Epithelial cell of esophagus (primary cell): ENCODE data around the gene ADK.

Source experiments
- DNase-seq: peaks from one replicate; pipeline ENCODE4 v3.0.0; 2010; ENCODE audit warnings: low read depth
- H3K4me3 ChIP-seq: 2 replicates; pipeline ENCODE4 v1.5.1; 2011; ENCODE audit warnings: mild to moderate bottlenecking, low read length, control low read depth
- TF ChIP-seq, protein P1 (sequence below): IDR thresholded peaks from 2 replicates; pipeline ENCODE4 v1.5.1; 2011; ENCODE audit warnings: low read depth, mild to moderate bottlenecking, low read length, control low read depth, inconsistent platforms; ENCODE audit not compliant: insufficient read depth; ENCODE audit errors: missing control alignments

The ADK gene

GRCh38 chr10:74691164-74691563, 540.1 kb downstream of the ADK start:
- no peak for DNase-seq
- TF ChIP-seq, protein P1, sequence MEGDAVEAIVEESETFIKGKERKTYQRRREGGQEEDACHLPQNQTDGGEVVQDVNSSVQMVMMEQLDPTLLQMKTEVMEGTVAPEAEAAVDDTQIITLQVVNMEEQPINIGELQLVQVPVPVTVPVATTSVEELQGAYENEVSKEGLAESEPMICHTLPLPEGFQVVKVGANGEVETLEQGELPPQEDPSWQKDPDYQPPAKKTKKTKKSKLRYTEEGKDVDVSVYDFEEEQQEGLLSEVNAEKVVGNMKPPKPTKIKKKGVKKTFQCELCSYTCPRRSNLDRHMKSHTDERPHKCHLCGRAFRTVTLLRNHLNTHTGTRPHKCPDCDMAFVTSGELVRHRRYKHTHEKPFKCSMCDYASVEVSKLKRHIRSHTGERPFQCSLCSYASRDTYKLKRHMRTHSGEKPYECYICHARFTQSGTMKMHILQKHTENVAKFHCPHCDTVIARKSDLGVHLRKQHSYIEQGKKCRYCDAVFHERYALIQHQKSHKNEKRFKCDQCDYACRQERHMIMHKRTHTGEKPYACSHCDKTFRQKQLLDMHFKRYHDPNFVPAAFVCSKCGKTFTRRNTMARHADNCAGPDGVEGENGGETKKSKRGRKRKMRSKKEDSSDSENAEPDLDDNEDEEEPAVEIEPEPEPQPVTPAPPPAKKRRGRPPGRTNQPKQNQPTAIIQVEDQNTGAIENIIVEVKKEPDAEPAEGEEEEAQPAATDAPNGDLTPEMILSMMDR: no peak
- no peak overlapping the region for H3K4me3 ChIP-seq

DNA sequence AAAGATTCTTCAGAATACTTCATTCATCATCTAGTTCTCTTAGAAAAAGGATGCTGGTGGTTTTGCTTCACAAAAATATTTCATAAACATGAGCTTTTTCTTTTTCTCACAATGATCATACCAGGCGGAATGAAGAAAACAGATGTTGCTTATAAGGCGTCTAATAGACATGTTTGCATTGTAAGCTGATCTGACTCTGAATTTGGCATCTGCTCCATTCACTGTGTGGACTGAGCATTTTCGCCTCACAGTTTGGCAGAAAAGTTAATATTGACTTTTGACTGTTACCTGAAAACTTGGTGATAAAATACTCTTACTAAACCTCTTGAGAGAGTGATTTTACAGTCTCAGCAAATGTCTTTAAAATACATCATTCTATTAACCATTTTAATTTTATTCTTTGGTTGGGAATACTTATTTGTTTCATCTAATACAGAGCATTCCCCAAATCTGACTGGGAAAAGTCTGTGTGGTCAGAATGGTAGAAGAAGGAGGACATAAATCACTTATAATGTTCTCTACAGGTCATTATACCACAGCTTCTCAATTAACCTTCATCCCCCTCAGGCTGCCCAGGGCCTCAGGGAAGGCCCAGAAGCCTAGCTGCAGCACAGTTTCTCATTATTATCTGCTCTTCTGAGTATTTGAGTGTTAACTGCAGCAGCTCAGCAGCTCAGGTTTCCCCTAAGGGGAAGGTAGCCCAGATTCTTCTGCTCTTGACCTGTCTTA, 553.8 kb downstream of the ADK start:
- DNase-seq: no peak
- TF ChIP-seq, protein P1: no peak
- H3K4me3 ChIP-seq: no peak overlapping the region

DNA sequence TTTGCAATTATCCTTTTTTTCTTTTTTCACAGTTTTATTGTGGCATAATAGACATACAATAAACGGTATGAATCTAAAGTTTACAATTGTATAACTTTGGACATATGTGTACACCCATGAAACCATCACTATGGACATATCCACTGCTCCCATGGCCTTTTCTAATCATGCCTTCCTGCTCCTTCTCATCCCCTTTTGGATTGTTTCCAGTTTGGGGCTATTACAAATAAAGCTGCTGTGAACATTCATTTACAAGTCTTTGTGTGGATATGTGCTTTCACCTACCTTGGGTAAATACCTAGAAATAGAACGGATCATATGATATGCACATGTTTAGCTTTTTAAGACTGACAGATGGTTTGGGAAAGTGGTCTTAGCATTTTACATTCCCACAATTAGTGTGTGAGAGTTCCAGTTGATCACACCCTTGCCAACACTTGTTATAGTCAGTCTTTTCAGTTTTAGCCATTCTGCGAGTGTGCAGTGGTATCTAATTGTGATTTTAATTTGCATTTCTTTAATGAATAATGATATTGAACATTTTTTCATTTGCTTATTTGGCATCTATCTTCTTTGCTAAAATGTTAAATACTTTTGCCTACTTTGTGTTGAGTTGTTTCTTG, 554.4 kb downstream of the ADK start:
- H3K4me3 ChIP-seq: no peak overlapping the region
- TF ChIP-seq, protein P1: no peak
- no peak for DNase-seq

GRCh38 chr10:74706966-74707365, 555.9 kb downstream of the ADK start:
- TF ChIP-seq, protein P1: no peak
- DNase-seq: peak; percentile 66
- H3K4me3 ChIP-seq: no peak overlapping the region

- TF ChIP-seq, protein P1: no peak
- no peak for DNase-seq
These were observed 557.2 kb downstream of the ADK start for GRCh38 chr10:74708246-74708645.

DNA sequence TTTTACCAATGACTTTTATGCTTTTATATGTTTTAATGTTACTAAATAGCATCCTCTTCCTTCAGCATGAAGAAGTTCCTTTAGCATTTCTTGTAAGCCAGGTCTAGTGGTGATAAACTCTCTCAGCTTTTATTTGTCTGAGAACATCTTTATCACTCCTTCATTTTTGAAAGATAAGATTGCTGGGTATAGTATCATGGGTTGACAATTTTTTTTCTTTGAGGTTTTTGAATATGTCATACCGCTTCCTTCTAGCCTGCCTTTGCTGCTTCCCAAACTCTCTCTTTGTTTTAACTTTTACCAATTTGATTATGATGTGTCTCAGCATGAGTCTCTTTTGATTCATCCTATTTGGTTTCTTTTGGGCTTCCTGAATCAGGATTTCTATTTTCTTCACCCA, 567.2 kb downstream of the ADK start:
- no peak overlapping the region for H3K4me3 ChIP-seq
- TF ChIP-seq, protein P1: no peak
- DNase-seq: no peak

More at GRCh38 chr10:74708246-74708645, 557.2 kb downstream of the ADK start:
- H3K4me3 ChIP-seq: no peak overlapping the region

- H3K4me3 ChIP-seq: no peak overlapping the region
- DNase-seq: peak; percentile 9
- TF ChIP-seq, protein P1: no peak
These were observed 577.2 kb downstream of the ADK start for GRCh38 chr10:74728225-74728624.
